Breast epithelium (tissue), 4 donors: ENCODE measurements around the gene DUOXA2. TPM values are rescaled to one million over a fixed set of nuclear protein-coding genes. Genes with fewer than 3 reads are reported as not detected.

ENCODE experiments used
- DNase-seq, 2 donors: peaks; one replicate each; pipeline ENCODE4 v3.0.0-alpha.2; 2019; ENCODE audit warnings: low spot score in 2 of 2
- H3K27ac ChIP-seq, 2 donors: fragments of 200-600 bp; sonication (generic) in 1 of 2; one replicate each; pipeline ENCODE4 v1.5.1; 2016 to 2019; ENCODE audit warnings: mild to moderate bottlenecking in 1 of 2
- H3K27me3 ChIP-seq, 2 donors: fragments of 200-600 bp; sonication (generic) in 1 of 2; one replicate each; pipeline versions ENCODE4 v1.5.1 to v1.6.0; 2017 to 2019; ENCODE audit warnings: control low read depth in 1 of 2, mild to moderate bottlenecking in 1 of 2
- H3K36me3 ChIP-seq: fragments of 200-600 bp; one replicate; pipeline ENCODE4 v1.5.1; 2019
- H3K4me1 ChIP-seq, 2 donors: fragments of 200-600 bp; sonication (generic); one replicate each; pipeline ENCODE4 v1.5.1; 2016 to 2019; ENCODE audit warnings: control low read depth in 1 of 2
- H3K4me3 ChIP-seq, 3 donors: fragments of 200-600 bp; sonication (generic); 1 replicate in 2 of 3; 2 replicates in 1 of 3; pipeline ENCODE4 v1.5.1; 2016 to 2019; ENCODE audit warnings: mild to moderate bottlenecking in 3 of 3, moderate library complexity in 2 of 3
- H3K9me3 ChIP-seq, 2 donors: fragments of 200-600 bp; sonication (generic) in 1 of 2; one replicate each; pipeline ENCODE4 v1.5.1; 2016 to 2019; ENCODE audit warnings: control low read depth in 1 of 2
- POLR2A ChIP-seq: fragments of 450-650 bp; IDR thresholded peaks from one replicate; pipeline ENCODE4 v1.6.1; 2016; ENCODE audit warnings: antibody characterized with exemption, mild to moderate bottlenecking, moderate library complexity
- POLR2AphosphoS5 ChIP-seq, 3 donors: sonication (generic); formaldehyde crosslinking; IDR thresholded peaks; one replicate each; pipeline ENCODE4 v1.6.1; 2017; ENCODE audit warnings: antibody characterized with exemption in 3 of 3
- intact Hi-C: fragments of 100-400 bp; cut with DNase I; formaldehyde crosslinking; loops from one replicate; pipeline ENCODE4 v1.15.1; 2023; ENCODE audit warnings: low total_unique reads
- total RNA-seq, 3 donors: library from RNA; depleted of rRNA; stranded (reverse); fragments of >200 nt; gene quantifications; one replicate each; pipeline ENCODE4 v1.1.0, GENCODE V29; 2016
- TF ChIP-seq, protein P1 (sequence below), 3 donors: fragments of 450-650 bp; IDR thresholded peaks; one replicate each; pipeline ENCODE4 v1.5.1; 2016 to 2017; ENCODE audit warnings: antibody characterized with exemption in 3 of 3, mild to moderate bottlenecking in 3 of 3, moderate library complexity in 3 of 3

Gene DUOXA2
- total RNA-seq, 3 donors from 2014 or later = 0.33 TPM; not detected in 2

DNA sequence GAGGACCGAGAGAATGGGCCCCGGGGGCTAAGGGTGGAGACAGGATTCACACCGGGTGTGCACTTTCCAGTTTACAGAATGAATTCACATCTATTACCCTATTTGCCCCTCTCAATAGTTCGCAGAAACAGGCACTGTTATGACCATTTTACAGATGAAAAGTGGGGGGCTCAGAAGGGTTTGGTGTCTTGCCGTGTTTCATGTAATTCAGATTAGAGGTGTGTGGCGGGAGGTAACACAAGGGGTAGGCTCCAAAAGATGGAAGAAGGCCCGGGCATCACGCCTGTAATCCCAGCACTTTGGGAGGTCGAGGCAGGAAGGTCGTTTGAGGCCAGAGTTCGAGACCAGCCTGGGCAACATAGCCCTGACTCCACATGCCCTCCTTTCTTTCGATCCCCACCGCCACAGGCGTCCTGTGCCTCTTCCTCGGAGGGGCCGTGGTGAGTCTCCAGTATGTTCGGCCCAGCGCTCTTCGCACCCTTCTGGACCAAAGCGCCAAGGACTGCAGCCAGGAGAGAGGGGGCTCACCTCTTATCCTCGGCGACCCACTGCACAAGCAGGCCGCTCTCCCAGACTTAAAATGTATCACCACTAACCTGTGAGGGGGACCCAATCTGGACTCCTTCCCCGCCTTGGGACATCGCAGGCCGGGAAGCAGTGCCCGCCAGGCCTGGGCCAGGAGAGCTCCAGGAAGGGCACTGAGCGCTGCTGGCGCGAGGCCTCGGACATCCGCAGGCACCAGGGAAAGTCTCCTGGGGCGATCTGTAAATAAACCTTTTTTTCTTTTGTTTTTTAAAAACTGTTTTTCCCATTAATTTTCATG is 3.4 kb downstream of the DUOXA2 start:
- H3K27ac ChIP-seq = no peak overlapping the region
- H3K27me3 ChIP-seq = peaks cover 10 to 54% of the 10 kb centered on the region in 2 donors

GRCh38 chr15:45118131-45118588 is 4.0 kb downstream of the DUOXA2 start:
- intact Hi-C loops = no loop called here
- Histone ChIP-seq H3K4me1 (peaks cover 7 to 8% of the 10 kb centered on the region in 2 donors), H3K36me3 (no peaks in the 10 kb centered on the region), H3K27me3 (peaks cover 5 to 47% of the 10 kb centered on the region in 2 donors), H3K4me3 (peak overlapping the region in 2 of 3 donors; percentile 32 to 42), H3K9me3 (no peaks in the 10 kb centered on the region), H3K27ac (no peak overlapping the region)
- DNase-seq = peak; percentile 75 to 89
- TF ChIP-seq, protein P1, sequence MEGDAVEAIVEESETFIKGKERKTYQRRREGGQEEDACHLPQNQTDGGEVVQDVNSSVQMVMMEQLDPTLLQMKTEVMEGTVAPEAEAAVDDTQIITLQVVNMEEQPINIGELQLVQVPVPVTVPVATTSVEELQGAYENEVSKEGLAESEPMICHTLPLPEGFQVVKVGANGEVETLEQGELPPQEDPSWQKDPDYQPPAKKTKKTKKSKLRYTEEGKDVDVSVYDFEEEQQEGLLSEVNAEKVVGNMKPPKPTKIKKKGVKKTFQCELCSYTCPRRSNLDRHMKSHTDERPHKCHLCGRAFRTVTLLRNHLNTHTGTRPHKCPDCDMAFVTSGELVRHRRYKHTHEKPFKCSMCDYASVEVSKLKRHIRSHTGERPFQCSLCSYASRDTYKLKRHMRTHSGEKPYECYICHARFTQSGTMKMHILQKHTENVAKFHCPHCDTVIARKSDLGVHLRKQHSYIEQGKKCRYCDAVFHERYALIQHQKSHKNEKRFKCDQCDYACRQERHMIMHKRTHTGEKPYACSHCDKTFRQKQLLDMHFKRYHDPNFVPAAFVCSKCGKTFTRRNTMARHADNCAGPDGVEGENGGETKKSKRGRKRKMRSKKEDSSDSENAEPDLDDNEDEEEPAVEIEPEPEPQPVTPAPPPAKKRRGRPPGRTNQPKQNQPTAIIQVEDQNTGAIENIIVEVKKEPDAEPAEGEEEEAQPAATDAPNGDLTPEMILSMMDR (IDR thresholded peaks at IDR 0.05) = peak; percentile 65 to 94 (median 79)
- TF ChIP-seq POLR2AphosphoS5 (IDR thresholded peaks at IDR 0.05) = no peak

More for the DNA sequence above, 3.4 kb downstream of the DUOXA2 start:
- TF ChIP-seq POLR2AphosphoS5 (IDR thresholded peaks at IDR 0.05) = no peak
- no peak for TF ChIP-seq POLR2A
- TF ChIP-seq, protein P1 (IDR thresholded peaks at IDR 0.05) = no peak
- intact Hi-C loops = no loop called here
- Histone ChIP-seq H3K4me1 (peaks cover 7 to 8% of the 10 kb centered on the region in 2 donors), H3K36me3 (no peaks in the 10 kb centered on the region), H3K4me3 (peak overlapping the region in 2 of 3 donors; percentile 32 to 57), H3K9me3 (no peaks in the 10 kb centered on the region)
- no peak for DNase-seq

DNA sequence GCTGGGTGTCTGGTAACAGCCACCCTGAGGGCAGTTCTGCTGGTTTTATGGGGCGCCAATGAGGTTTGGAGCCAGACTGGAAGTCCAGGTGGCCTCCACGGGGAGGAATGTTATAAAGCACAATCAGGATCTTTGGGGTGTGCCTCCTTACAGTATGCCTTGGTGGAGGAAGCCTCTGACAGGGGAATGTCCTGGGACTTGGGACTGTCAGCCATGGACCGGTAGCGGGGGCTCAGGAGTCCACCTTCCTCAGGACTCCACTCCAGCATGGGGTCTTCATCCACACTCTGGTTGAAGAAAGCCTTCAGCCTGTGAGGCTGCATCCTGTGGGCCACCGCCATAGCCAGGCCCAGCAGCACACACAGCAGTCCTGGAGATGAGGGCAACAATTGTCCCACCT is 4.9 kb downstream of the DUOXA2 start:
- intact Hi-C loops = no loop called here
- H3K27me3 ChIP-seq = peaks cover 0 to 39% of the 10 kb centered on the region in 2 donors
- no peaks in the 10 kb centered on the region for H3K9me3 ChIP-seq
- H3K36me3 ChIP-seq = no peaks in the 10 kb centered on the region
- H3K27ac ChIP-seq = no peak overlapping the region
- H3K4me1 ChIP-seq = peaks cover 7 to 8% of the 10 kb centered on the region in 2 donors
- no peak for TF ChIP-seq POLR2AphosphoS5 (IDR thresholded peaks at IDR 0.05)
- TF ChIP-seq, protein P1 (IDR thresholded peaks at IDR 0.05) = no peak
- TF ChIP-seq POLR2A = no peak
- no peak for DNase-seq
- no peak overlapping the region for H3K4me3 ChIP-seq

DNA sequence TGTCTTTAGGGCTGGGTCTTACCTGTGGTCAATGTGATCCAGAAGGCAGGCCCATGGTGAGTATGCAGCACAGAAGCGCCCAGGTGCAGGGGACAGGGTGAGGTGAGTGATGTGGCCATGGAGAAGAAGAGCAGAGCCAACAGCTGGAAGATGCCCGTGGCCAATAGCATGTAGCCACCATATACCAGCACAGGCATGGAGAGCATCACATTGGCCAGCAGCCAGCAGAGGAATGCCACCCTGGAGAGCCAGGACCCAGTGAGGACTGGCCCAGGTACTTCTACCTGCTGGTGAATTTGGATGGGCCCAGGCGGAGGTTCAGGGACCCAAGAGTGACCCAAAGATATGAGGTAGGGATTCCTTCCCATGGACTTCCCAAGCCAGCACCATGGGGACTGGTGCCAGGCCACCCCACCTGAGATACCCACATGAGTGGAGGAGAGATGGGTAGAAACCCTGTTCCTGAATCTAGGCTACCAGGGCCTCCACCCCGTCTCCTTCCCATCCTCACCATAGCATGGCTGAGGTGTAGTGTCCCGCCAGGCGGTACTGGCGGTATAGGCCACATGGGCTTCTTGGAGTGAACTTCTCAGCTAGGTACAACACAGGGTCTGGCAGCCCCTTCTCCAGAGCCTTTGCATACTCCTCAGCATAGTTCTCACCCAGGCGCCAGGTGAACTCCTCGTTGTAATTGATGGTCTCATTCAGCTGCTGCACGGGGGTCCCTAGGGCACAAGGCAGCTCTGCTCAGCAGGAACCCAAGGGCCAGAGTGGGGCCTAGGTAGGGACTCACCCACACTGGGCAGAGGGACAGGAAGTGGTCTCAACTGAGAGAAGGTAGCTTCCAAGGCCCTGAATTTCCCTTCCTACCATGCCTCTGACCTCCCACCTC is 6.2 kb downstream of the DUOXA2 start:
- TF ChIP-seq POLR2A (no peak), POLR2AphosphoS5 (IDR thresholded peaks at IDR 0.05) (no peak)
- TF ChIP-seq, protein P1 (IDR thresholded peaks at IDR 0.05) = no peak

More for the DNA sequence above, 6.2 kb downstream of the DUOXA2 start:
- H3K27ac ChIP-seq = no peak overlapping the region
- H3K36me3 ChIP-seq = no peaks in the 10 kb centered on the region
- H3K9me3 ChIP-seq = no peaks in the 10 kb centered on the region
- no peak overlapping the region for H3K4me3 ChIP-seq
- peaks cover 0 to 26% of the 10 kb centered on the region in 2 donors for H3K27me3 ChIP-seq
- intact Hi-C loops = no loop called here
- peaks cover 7 to 8% of the 10 kb centered on the region in 2 donors for H3K4me1 ChIP-seq
- no peak for DNase-seq
